ENCODE data around the gene DUOXA2. TPM values are rescaled to one million over a fixed set of nuclear protein-coding genes. Genes with fewer than 3 reads are reported as not detected.
"Not testable (repeated sequence)": the region's sequence is repeated elsewhere in the genome, so short reads cannot be mapped to it uniquely, and the experiment has no call there.

DUOXA2 gene
- total and polyA plus RNA-seq, 2 of the 4 experiments (the other 2 are of a cell fraction) = not detected

DNA sequence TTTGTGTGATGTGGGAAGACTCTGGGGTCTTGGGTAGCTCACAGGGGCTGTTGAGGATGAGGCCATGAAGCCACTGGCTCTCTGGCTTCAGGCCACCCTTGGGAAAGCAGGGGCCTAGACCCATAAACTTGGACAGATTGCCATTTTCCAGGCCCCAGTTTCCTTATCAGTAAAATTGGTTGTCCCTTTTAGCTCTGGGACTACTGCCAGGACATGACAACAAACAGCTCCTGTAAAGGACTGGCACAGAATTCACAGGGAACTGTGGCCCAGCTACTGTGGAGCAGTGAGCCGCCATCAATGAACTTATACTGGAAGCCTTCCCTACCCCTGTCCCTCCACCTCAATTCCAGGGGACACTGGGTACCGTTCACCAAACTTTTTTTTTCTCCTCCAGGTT is 36.7 kb upstream of the DUOXA2 start:
- H2BK5ac ChIP-seq (ENCODE audit: low read depth, low read length, poor library complexity, severe bottlenecking); H3K27ac ChIP-seq (ENCODE audit: insufficient read depth, low read length); H3K23ac ChIP-seq (ENCODE audit: low read depth, low read length); H2BK120ac ChIP-seq (ENCODE audit: low read depth, low read length); CTCF ChIA-PET; in situ Hi-C loops (cut with MboI; ENCODE audit: low sequenced_read_pairs); H4K8ac ChIP-seq (ENCODE audit: low read depth in 2 of 2, low read length in 2 of 2); H3K4me3 ChIP-seq (ENCODE audit: insufficient read depth, low read depth, low read length); H3K9ac ChIP-seq (ENCODE audit: low read depth, low read length); H3K36me3 ChIP-seq (ENCODE audit: control insufficient read depth, insufficient read depth, low read length); H4K91ac ChIP-seq (ENCODE audit: insufficient read depth, low read depth, low read length); H3K9me3 ChIP-seq (ENCODE audit: control insufficient read depth, insufficient read depth, low read length); H3K18ac ChIP-seq (ENCODE audit: low read depth, low read length); H4K20me1 ChIP-seq (ENCODE audit: insufficient read depth, low read length); dilution Hi-C loops (cut with HindIII; ENCODE audit: low sequenced_read_pairs, unreplicated experiment); H4K5ac ChIP-seq (ENCODE audit: low read depth, low read length); ATAC-seq (ENCODE audit: low read depth); H3K79me1 ChIP-seq (ENCODE audit: low read depth in 1 of 2, low read length in 2 of 2); H3K56ac ChIP-seq (ENCODE audit: extremely low read depth, insufficient read depth, low read length); BruUV-seq (replicated peaks); DNase-seq; H3K9me1 ChIP-seq (ENCODE audit: insufficient read depth, low read length); H2AFZ ChIP-seq (replicated peaks; ENCODE audit: low read length, poor library complexity); H3K27me3 ChIP-seq (ENCODE audit: control insufficient read depth, insufficient read depth, low read length); H2BK15ac ChIP-seq (ENCODE audit: low read depth, low read length); H3K4me2 ChIP-seq (ENCODE audit: low read depth, low read length); H3K14ac ChIP-seq (replicated peaks; ENCODE audit: low read depth, low read length); intact Hi-C loops (cut with micrococcal nuclease); H2BK20ac ChIP-seq (ENCODE audit: low read depth, low read length); H2AK9ac ChIP-seq (replicated peaks; ENCODE audit: low read depth, low read length, poor library complexity); POLR2A ChIA-PET (ENCODE audit: unreplicated experiment); H3K4ac ChIP-seq (ENCODE audit: low read depth, low read length); H2AK5ac ChIP-seq (ENCODE audit: low read depth, low read length); H3K4me1 ChIP-seq (ENCODE audit: control insufficient read depth, insufficient read depth, low read length): not testable (repeated sequence)
- WGBS, 2 experiments (ENCODE audit: extremely low coverage in 2 of 2, insufficient read length in 1 of 2) = no CpG with 5 or more reads among the region's 2 CpGs

DNA sequence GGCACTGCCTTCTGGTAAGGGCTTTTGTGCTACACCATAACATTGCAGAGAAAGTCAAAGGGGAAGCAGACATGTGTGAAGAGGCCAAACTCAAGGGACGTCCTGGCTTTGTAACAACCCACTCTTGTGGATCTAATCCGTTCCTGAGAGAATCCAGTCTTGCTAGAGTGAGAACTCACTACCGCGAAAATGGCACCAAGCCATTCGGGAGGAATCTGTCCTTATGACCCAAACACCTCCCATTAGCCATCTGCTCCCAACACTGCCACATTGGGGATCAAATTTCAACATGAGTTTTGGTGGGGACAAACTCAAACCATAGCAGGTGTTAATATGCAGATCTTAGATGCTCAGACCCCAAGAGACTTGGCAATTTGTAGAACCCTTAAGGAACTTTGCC is 34.9 kb upstream of the DUOXA2 start:
- H3K9ac ChIP-seq (ENCODE audit: low read depth, low read length); H3K4me3 ChIP-seq (ENCODE audit: insufficient read depth, low read depth, low read length); in situ Hi-C loops (cut with MboI; ENCODE audit: low sequenced_read_pairs); H3K27ac ChIP-seq (ENCODE audit: insufficient read depth, low read length); H3K18ac ChIP-seq (ENCODE audit: low read depth, low read length); H2BK120ac ChIP-seq (ENCODE audit: low read depth, low read length); H4K20me1 ChIP-seq (ENCODE audit: insufficient read depth, low read length); H3K4me2 ChIP-seq (ENCODE audit: low read depth, low read length); H3K14ac ChIP-seq (replicated peaks; ENCODE audit: low read depth, low read length); H3K23ac ChIP-seq (ENCODE audit: low read depth, low read length); H4K5ac ChIP-seq (ENCODE audit: low read depth, low read length); H3K36me3 ChIP-seq (ENCODE audit: control insufficient read depth, insufficient read depth, low read length); DNase-seq; H3K9me1 ChIP-seq (ENCODE audit: insufficient read depth, low read length); H2BK15ac ChIP-seq (ENCODE audit: low read depth, low read length); ATAC-seq (ENCODE audit: low read depth); H2BK5ac ChIP-seq (ENCODE audit: low read depth, low read length, poor library complexity, severe bottlenecking); dilution Hi-C loops (cut with HindIII; ENCODE audit: low sequenced_read_pairs, unreplicated experiment); H2BK20ac ChIP-seq (ENCODE audit: low read depth, low read length); H2AFZ ChIP-seq (replicated peaks; ENCODE audit: low read length, poor library complexity); H4K91ac ChIP-seq (ENCODE audit: insufficient read depth, low read depth, low read length); H2AK9ac ChIP-seq (replicated peaks; ENCODE audit: low read depth, low read length, poor library complexity); H3K56ac ChIP-seq (ENCODE audit: extremely low read depth, insufficient read depth, low read length); POLR2A ChIA-PET (ENCODE audit: unreplicated experiment); H3K4me1 ChIP-seq (ENCODE audit: control insufficient read depth, insufficient read depth, low read length); H3K79me1 ChIP-seq (ENCODE audit: low read depth in 1 of 2, low read length in 2 of 2); H3K27me3 ChIP-seq (ENCODE audit: control insufficient read depth, insufficient read depth, low read length); H4K8ac ChIP-seq (ENCODE audit: low read depth in 2 of 2, low read length in 2 of 2); H3K4ac ChIP-seq (ENCODE audit: low read depth, low read length); H3K9me3 ChIP-seq (ENCODE audit: control insufficient read depth, insufficient read depth, low read length); intact Hi-C loops (cut with micrococcal nuclease); H2AK5ac ChIP-seq (ENCODE audit: low read depth, low read length); BruUV-seq (replicated peaks); CTCF ChIA-PET: not testable (repeated sequence)
- no CpG with 5 or more reads among the region's 5 CpGs for WGBS, 2 experiments (ENCODE audit: extremely low coverage in 2 of 2, insufficient read length in 1 of 2)
